Stimulated activated CD8-positive, alpha-beta memory T cell treated with anti-CD3 and anti-CD28 coated beads, Interleukin-4, amount 100 ng/mL, for 48 hours (primary cell): ENCODE data around the gene CENPS.
A peak's percentile ranks its signal among the peaks of the same experiment; 100 is the strongest.
"Not testable (repeated sequence)": the region's sequence is repeated elsewhere in the genome, so short reads cannot be mapped to it uniquely, and the experiment has no call there.

Source experiments
- DNase-seq: peaks from one replicate; pipeline ENCODE4 v3.0.0-alpha.2; 2020

CENPS gene

GRCh38 chr1:10421637-10422036 is 8.6 kb upstream of the CENPS start:
- no peak for DNase-seq

- no peak for DNase-seq
These were observed 6.2 kb upstream of the CENPS start for GRCh38 chr1:10424034-10424433.

GRCh38 chr1:10424651-10425050 is 5.6 kb upstream of the CENPS start:
- DNase-seq, result no peak

GRCh38 chr1:10425826-10426534 is 4.3 kb upstream of the CENPS start:
- DNase-seq, result not testable (repeated sequence)

- DNase-seq, result not testable (repeated sequence)
These were observed 3.7 kb upstream of the CENPS start for GRCh38 chr1:10426535-10426848.

GRCh38 chr1:10428984-10429383 is 1.2 kb upstream of the CENPS start:
- no peak for DNase-seq

- peak; percentile 34 for DNase-seq
These were observed 391 bp upstream of the CENPS start for GRCh38 chr1:10429868-10430215.

- DNase-seq, result peak; percentile 49
These were observed 967 bp downstream of the CENPS start for GRCh38 chr1:10431070-10431730.

- DNase-seq, result no peak
These were observed 2.9 kb downstream of the CENPS start for GRCh38 chr1:10432910-10433700.

- no peak for DNase-seq
These were observed 3.6 kb downstream of the CENPS start for GRCh38 chr1:10433790-10434189.

- no peak for DNase-seq
These were observed 4.4 kb downstream of the CENPS start for GRCh38 chr1:10434590-10434989.

GRCh38 chr1:10437052-10437451 is 6.8 kb downstream of the CENPS start:
- DNase-seq, result no peak

GRCh38 chr1:10438677-10439163 is 8.5 kb downstream of the CENPS start:
- no peak for DNase-seq

GRCh38 chr1:10440305-10440704 is 10.1 kb downstream of the CENPS start:
- DNase-seq, result no peak

GRCh38 chr1:10440794-10441193 is 10.6 kb downstream of the CENPS start:
- no peak for DNase-seq

GRCh38 chr1:10444248-10444647 is 14.0 kb downstream of the CENPS start:
- DNase-seq, result no peak

GRCh38 chr1:10444795-10445397 is 14.7 kb downstream of the CENPS start:
- DNase-seq, result no peak

GRCh38 chr1:10446790-10447422 is 16.7 kb downstream of the CENPS start:
- no peak for DNase-seq

- DNase-seq, result no peak
These were observed 19.5 kb downstream of the CENPS start, which contains the start of gene CORT for GRCh38 chr1:10449751-10450150. TSS of gene CORT (plus strand) at chr1:10450031. CDS start at chr1:10450224, 193 bp downstream.

- no peak for DNase-seq
These were observed 20.1 kb downstream of the CENPS start for GRCh38 chr1:10450156-10450814.

GRCh38 chr1:10450836-10451235 is 20.6 kb downstream of the CENPS start:
- no peak for DNase-seq

- no peak for DNase-seq
These were observed 21.1 kb downstream of the CENPS start for GRCh38 chr1:10451287-10451686.
